Esophagus squamous epithelium (tissue), 4 donors: Measurements from ENCODE around the gene C3orf18.

Experiments
- CTCF ChIP-seq, 6 experiments: fragments of 450-650 bp in 4 of 6; fragments of 200-600 bp in 2 of 6; sonication (generic) in 2 of 6; IDR thresholded peaks; one replicate each; pipeline ENCODE4 v1.5.1; 2016 to 2019; ENCODE audit warnings: antibody characterized with exemption in 6 of 6, mild to moderate bottlenecking in 4 of 6, moderate library complexity in 4 of 6
- POLR2A ChIP-seq, 4 donors: fragments of 450-650 bp; IDR thresholded peaks; one replicate each; pipeline ENCODE4 v1.6.1; 2017; ENCODE audit warnings: antibody characterized with exemption in 4 of 4, mild to moderate bottlenecking in 4 of 4, moderate library complexity in 3 of 4

GRCh38 chr3:50523279-50523811, 44.2 kb downstream of the C3orf18 start:
- TF ChIP-seq CTCF (IDR thresholded peaks at IDR 0.05) (no peak), POLR2A (IDR thresholded peaks at IDR 0.05) (no peak)
